Measurements from ENCODE around the gene CSPG4.

- TF ChIP-seq ZNF232 (CRISPR knock-in tag; IDR thresholded peaks at IDR 0.05) (no peak), CTCF (IDR thresholded peaks at IDR 0.05 in 2 of 3, conservative IDR thresholded peaks at IDR 0.05 in 1 of 3; ENCODE audit: insufficient read depth in 2 of 3, low read depth in 1 of 3, low read length in 3 of 3) (no peak), GABPA (tag; conservative IDR thresholded peaks at IDR 0.05; ENCODE audit: low read depth) (no peak), SP2 (IDR thresholded peaks at IDR 0.05; ENCODE audit: extremely low read depth, low read depth, low read length, poor library complexity, severe bottlenecking) (no peak), POLR2AphosphoS5 (IDR thresholded peaks at IDR 0.05; ENCODE audit: control insufficient read depth, insufficient read depth, low read depth, low read length) (no peak), ETV5 (CRISPR knock-in tag; IDR thresholded peaks at IDR 0.05; ENCODE audit: low read depth) (no peak), SNAPC5 (CRISPR knock-in tag; IDR thresholded peaks at IDR 0.05) (no peak), VEZF1 (CRISPR knock-in tag; IDR thresholded peaks at IDR 0.05) (no peak), HCFC1 (IDR thresholded peaks at IDR 0.05; ENCODE audit: low read depth, low read length) (no peak), ZNF212 (CRISPR knock-in tag; IDR thresholded peaks at IDR 0.05) (no peak), CAMTA2 (CRISPR knock-in tag; conservative IDR thresholded peaks at IDR 0.05) (no peak), MNT (conservative IDR thresholded peaks at IDR 0.05) (no peak), MTA2 (IDR thresholded peaks at IDR 0.05; ENCODE audit: low read depth) (no peak), ZFX (CRISPR knock-in tag; IDR thresholded peaks at IDR 0.05) (no peak)
Measured at GRCh38 chr15:75639191-75639708, 73.4 kb downstream of the CSPG4 start.
